Body of pancreas (tissue), 4 donors: ENCODE measurements around the gene C4A. TPM values are rescaled to one million over a fixed set of nuclear protein-coding genes. Genes with fewer than 3 reads are reported as not detected.
"Not testable (repeated sequence)": the region's sequence is repeated elsewhere in the genome, so short reads cannot be mapped to it uniquely, and the experiment has no call there.

Source experiments
- ATAC-seq: fragments of 150-250 bp; one replicate; pipeline ENCODE4 v1.9.1; 2016
- DNase-seq, 4 donors: peaks; one replicate each; pipeline ENCODE4 v3.0.0-alpha.2; 2019
- H3K27ac ChIP-seq, 4 donors: fragments of 200-600 bp; sonication (generic); 1 replicate in 3 of 4; 2 replicates in 1 of 4; pipeline versions ENCODE4 v1.5.1 to v1.6.1; 2016 to 2019; ENCODE audit warnings: mild to moderate bottlenecking in 1 of 4, mixed read lengths in 1 of 4, moderate library complexity in 1 of 4
- H3K27me3 ChIP-seq, 2 donors: fragments of 200-600 bp; sonication (generic); one replicate each; pipeline ENCODE4 v1.6.0; 2016; ENCODE audit warnings: mild to moderate bottlenecking in 1 of 2
- H3K36me3 ChIP-seq, 2 donors: fragments of 200-600 bp; sonication (generic); replicated peaks in 1 of 2; 2 replicates each; pipeline ENCODE4 v1.5.1; 2016; ENCODE audit warnings: low read depth in 2 of 2; ENCODE audit not compliant: insufficient read depth in 1 of 2
- H3K4me1 ChIP-seq: fragments of 200-600 bp; sonication (generic); one replicate; pipeline ENCODE4 v1.6.0; 2016
- H3K4me3 ChIP-seq, 2 donors: fragments of 200-600 bp; sonication (generic); 1 replicate in 1 of 2; 2 replicates in 1 of 2; pipeline ENCODE4 v1.5.1; 2016 to 2019
- H3K9me3 ChIP-seq, 3 donors: fragments of 200-600 bp; sonication (generic); 1 replicate in 2 of 3; 2 replicates in 1 of 3; pipeline ENCODE4 v1.5.1; 2016
- WGBS, 2 donors: methylation state at CpG; one replicate each; pipeline ENCODE4 v1.1.5; 2017; 5-methylcytosine and 5-hydroxymethylcytosine counted together
- intact Hi-C: fragments of 100-400 bp; cut with DNase I; formaldehyde crosslinking; loops from one replicate; pipeline ENCODE4 v1.15.1; 2023
- total RNA-seq, 2 donors: library from RNA; depleted of rRNA; stranded (reverse); fragments of >200 nt; gene quantifications; one replicate each; pipeline ENCODE4 v1.1.0, GENCODE V29; 2016

The C4A gene
- total RNA-seq, 2 donors from 2014 or later = 60.3 to 65.9 TPM

GRCh38 chr6:32012941-32013617, 31.2 kb downstream of the C4A start:
- H3K27me3 ChIP-seq, H3K4me1 ChIP-seq, intact Hi-C loops, H3K27ac ChIP-seq, ATAC-seq, H3K9me3 ChIP-seq, DNase-seq, H3K36me3 ChIP-seq, H3K4me3 ChIP-seq: not testable (repeated sequence)
- 83 to 86% methylated on average over 7 to 17 of the region's 17 CpGs for WGBS, 2 donors

GRCh38 chr6:32013738-32014137, 31.9 kb downstream of the C4A start:
- DNase-seq, H3K36me3 ChIP-seq, ATAC-seq, H3K4me1 ChIP-seq, H3K4me3 ChIP-seq, H3K27ac ChIP-seq, intact Hi-C loops, H3K27me3 ChIP-seq, H3K9me3 ChIP-seq: not testable (repeated sequence)
- WGBS, 2 donors = no CpG with 5 or more reads among the region's 5 CpGs

- H3K4me3 ChIP-seq, H3K27ac ChIP-seq, DNase-seq, H3K36me3 ChIP-seq, intact Hi-C loops, H3K27me3 ChIP-seq, H3K9me3 ChIP-seq, H3K4me1 ChIP-seq: not testable (repeated sequence)
- ATAC-seq = peak; percentile 89
- WGBS, 2 donors = no CpG with 5 or more reads among the region's 6 CpGs
Measured at GRCh38 chr6:32014547-32014946, 32.7 kb downstream of the C4A start, which contains the start of gene C4B. Gene C4B (plus strand): TSS chr6:32014795. CDS start chr6:32014846, 51 bp downstream.

- H3K27ac ChIP-seq, ATAC-seq, H3K27me3 ChIP-seq, DNase-seq, H3K9me3 ChIP-seq, H3K4me3 ChIP-seq, intact Hi-C loops, H3K36me3 ChIP-seq, H3K4me1 ChIP-seq: not testable (repeated sequence)
- WGBS, 2 donors = no CpG with 5 or more reads among the region's 10 CpGs
Measured at GRCh38 chr6:32022100-32022499, 40.2 kb downstream of the C4A start.

- H3K36me3 ChIP-seq, H3K4me3 ChIP-seq, ATAC-seq, H3K4me1 ChIP-seq, H3K27ac ChIP-seq, H3K27me3 ChIP-seq, DNase-seq, H3K9me3 ChIP-seq, intact Hi-C loops: not testable (repeated sequence)
- 81% methylated on average over 7 of the region's 10 CpGs; no CpG with 5 or more reads in 1 of the 2 donors for WGBS, 2 donors
Measured at GRCh38 chr6:32028631-32029030, 46.8 kb downstream of the C4A start.

GRCh38 chr6:32029553-32029952, 47.7 kb downstream of the C4A start:
- H3K4me1 ChIP-seq, H3K36me3 ChIP-seq, H3K4me3 ChIP-seq, ATAC-seq, H3K27ac ChIP-seq, H3K9me3 ChIP-seq, H3K27me3 ChIP-seq, intact Hi-C loops, DNase-seq: not testable (repeated sequence)
- WGBS, 2 donors = 60 to 90% methylated on average over 1 to 2 of the region's 14 CpGs

- H3K4me1 ChIP-seq, DNase-seq, H3K27me3 ChIP-seq, intact Hi-C loops, H3K27ac ChIP-seq, H3K9me3 ChIP-seq, H3K36me3 ChIP-seq, H3K4me3 ChIP-seq: not testable (repeated sequence)
- peak; percentile 41 for ATAC-seq
- no CpG with 5 or more reads among the region's 16 CpGs for WGBS, 2 donors
Measured at GRCh38 chr6:32035283-32036013, 53.6 kb downstream of the C4A start.

GRCh38 chr6:32037136-32037535, 55.3 kb downstream of the C4A start:
- H3K36me3 ChIP-seq, H3K9me3 ChIP-seq, intact Hi-C loops, H3K4me1 ChIP-seq, DNase-seq, H3K27ac ChIP-seq, H3K4me3 ChIP-seq, ATAC-seq, H3K27me3 ChIP-seq: not testable (repeated sequence)
- 61 to 78% methylated on average over 4 to 5 of the region's 5 CpGs for WGBS, 2 donors

- H3K4me3 ChIP-seq, DNase-seq, H3K36me3 ChIP-seq, H3K9me3 ChIP-seq, intact Hi-C loops, H3K4me1 ChIP-seq, H3K27ac ChIP-seq, ATAC-seq, H3K27me3 ChIP-seq: not testable (repeated sequence)
- 45 to 57% methylated on average over 5 to 8 of the region's 19 CpGs for WGBS, 2 donors
Measured at GRCh38 chr6:32037598-32038524, 56.0 kb downstream of the C4A start, which contains the start of gene CYP21A2. Gene CYP21A2 (plus strand): TSS chr6:32038415. CDS start chr6:32038423, 8 bp downstream.

GRCh38 chr6:32038878-32039277, 57.0 kb downstream of the C4A start:
- ATAC-seq, H3K27ac ChIP-seq, H3K4me1 ChIP-seq, H3K36me3 ChIP-seq, H3K9me3 ChIP-seq, intact Hi-C loops, DNase-seq, H3K4me3 ChIP-seq, H3K27me3 ChIP-seq: not testable (repeated sequence)
- 50 to 58% methylated on average over 2 of the region's 5 CpGs for WGBS, 2 donors
